Measurements from ENCODE around the gene MET.
A peak's percentile ranks its signal among the peaks of the same experiment; 100 is the strongest.

The MET gene

DNA sequence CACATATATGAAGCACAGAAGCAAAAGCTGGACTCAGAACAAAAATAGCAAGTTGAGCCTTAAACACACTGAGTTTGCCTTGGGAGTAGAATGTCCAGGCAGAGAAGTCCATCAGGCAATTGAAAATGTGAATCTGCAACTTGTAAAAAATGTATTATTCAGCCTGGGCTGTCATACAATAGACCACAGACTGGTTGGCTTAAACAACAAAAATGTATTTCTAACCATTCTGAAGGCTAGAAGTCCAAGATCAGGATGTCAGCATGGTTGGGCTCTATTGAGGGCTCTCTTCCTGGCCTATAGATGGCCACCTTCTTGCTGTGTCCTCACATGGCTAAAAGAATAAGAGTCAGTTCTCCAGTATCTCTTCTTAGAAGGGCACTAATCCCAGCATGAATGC lies 113.8 kb downstream of the MET start:
- no peak for DNase-seq (ENCODE audit: low read depth)

DNA sequence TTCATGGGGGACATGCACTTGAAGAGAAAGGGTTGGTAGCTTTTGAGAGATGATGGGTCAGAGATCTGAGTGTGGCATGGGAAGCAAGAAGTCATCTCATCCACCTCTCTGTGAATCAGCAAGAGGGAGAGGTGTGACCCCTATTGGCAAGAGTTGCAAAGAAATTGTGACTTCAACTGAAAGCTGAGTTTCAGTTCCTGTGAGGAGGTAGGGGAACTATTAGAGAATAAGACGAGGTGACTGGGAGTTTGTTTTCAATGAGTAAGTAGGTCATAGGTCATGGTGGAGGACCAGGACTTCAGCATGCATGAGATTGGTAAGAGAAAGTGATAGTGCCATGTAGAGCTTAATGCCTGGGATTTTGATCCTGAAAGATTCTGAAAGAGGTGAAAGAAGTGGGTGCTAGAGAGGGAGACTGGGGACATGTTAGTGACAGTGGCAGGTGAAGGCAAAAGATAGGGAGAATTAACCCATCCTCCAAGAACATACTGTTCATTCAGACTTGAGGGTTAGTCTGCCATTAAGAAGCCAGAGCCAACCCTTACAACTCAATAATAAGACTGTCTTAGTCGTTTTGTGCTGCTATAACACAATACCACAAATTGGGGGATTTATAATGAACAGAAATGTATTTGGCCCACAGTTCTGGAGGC lies 114.9 kb downstream of the MET start:
- no peak for DNase-seq (ENCODE audit: low read depth)

DNA sequence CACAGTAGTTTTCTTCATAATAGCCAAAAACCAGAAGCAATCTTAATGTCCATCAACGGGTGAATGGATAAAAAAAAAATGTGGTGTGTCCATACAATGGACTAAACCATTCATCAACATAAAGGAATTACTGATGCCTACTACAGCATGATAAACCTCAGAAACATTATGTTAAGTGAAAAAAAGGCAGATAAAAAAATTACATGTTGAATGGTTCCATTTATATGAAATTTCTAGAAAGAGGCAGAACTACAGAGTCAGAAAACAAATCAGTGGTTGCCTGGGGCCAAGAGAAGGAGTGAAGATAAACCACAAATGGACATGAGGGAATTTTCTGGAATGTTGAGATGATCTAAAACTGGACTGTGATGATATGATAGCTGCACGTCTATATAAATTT lies 115.9 kb downstream of the MET start:
- no peak for DNase-seq (ENCODE audit: low read depth)

DNA sequence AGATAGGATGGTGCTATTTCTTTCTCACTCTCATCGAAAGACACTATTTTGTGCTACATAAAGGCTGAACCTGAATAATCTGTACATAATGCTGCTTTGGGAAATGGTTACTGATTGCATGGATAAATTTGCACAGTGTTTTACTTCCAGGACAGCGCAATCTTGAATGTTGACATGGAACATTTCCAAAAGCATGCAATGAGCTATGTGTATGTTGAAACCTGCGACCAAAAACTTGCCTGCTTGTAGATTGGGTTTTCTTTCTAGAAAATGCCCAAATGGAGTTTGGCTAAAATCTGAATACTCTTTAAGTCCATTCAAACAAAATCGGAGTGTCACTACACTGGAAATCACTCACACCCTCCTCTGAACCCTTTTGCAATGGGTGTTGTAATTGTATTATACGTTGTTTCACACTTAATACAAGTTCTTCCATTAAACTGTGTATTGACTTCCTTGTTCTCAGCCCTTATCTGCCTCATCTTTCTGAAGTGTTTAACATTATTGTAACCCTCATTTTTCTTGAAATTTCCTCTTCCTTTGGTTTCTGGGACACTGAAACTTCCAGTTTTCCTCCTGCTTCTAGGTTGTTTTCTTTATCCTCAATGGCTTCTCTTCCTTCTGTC lies 116.7 kb downstream of the MET start:
- no peak for DNase-seq (ENCODE audit: low read depth)

DNA sequence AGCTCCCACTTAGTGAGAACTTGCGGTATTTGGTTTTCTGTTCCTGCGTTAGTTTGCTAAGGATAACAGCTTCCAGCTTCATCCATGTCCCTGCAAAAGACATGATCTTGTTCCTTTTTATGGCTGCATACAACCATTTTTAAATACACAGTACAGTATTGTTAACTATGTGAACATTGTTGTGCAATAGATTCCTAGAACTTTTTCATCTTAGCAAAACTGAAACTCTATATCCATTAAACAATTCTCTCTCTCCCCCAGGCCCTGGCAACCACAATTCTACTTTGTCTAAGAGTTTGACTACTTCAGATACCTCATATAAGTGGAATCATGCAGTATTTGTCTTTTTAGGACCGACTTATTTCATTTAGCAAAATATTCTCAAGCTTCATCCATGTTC lies 118.0 kb downstream of the MET start:
- no peak for DNase-seq (ENCODE audit: low read depth)

DNA sequence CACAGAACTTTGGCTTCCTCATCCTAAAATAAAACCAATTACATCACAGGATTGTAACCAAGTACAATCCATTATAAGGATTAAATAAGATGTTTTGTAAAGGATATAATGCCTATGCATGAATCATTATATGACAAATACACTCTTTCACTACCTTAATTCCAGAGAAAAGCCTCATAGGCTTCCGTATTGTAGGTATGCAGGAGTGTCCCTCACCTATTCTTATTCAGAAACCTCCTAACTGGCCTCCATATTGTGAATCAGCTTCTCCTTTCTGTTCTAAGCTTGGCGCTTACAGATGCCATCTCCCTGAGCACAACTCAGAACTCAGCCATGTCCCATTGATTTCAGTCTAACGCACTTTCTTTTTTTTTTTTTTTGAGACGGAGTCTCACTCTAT lies 120.8 kb downstream of the MET start:
- no peak for DNase-seq (ENCODE audit: low read depth)

DNA sequence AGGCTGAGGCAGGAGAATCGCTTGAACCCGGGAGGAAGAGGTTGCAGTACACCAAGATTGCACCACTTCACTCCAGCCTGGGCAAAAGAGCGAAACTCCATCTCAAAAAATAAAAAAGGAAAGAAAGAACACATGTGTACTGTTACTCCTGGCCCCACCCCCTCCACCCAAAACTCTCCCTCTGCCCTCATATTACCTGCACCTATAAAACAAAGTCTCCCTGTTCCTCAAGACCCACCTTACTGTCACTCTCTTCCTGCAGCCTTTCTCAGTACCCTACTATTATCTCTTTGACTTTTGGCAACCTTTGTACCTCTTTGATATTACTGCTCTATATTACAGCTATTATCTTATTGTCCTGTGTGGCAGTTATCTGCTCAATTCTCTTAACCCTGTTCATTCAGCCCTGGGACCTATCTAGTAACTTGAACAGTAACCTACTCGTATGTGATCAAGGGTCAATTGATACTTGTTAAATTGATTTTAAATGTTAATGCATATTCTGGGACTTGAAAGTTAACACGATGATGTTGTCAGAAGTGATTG lies 121.9 kb downstream of the MET start:
- no peak for DNase-seq (ENCODE audit: low read depth)

DNA sequence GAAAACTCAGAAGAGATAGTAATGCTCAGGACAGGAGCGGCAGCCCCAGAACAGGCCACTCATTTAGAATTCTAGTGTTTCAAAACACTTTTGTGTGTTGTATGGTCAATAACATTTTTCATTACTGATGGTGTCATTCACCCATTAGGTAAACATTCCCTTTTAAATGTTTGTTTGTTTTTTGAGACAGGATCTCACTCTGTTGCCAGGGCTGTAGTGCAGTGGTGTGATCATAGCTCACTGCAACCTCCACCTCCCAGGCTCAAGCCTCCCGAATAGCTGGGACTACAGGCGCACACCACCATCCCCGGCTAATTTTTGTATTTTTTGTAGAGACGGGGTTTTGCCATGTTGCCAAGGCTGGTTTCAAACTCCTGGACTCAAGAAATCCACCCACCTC lies 124.5 kb downstream of the MET start:
- no peak for DNase-seq (ENCODE audit: low read depth)

DNA sequence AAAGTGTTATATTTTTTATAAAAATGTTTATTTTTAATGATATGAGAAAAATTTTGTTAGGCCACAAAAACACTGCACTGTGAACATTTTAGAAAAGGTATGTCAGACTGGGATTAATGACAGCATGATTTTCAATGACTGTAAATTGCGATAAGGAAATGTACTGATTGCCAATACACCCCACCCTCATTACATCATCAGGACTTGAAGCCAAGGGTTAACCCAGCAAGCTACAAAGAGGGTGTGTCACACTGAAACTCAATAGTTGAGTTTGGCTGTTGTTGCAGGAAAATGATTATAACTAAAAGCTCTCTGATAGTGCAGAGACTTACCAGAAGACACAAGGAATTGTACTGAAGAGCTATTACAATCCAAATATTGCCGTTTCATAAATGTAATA lies 125.6 kb downstream of the MET start:
- no peak for DNase-seq (ENCODE audit: low read depth)

DNA sequence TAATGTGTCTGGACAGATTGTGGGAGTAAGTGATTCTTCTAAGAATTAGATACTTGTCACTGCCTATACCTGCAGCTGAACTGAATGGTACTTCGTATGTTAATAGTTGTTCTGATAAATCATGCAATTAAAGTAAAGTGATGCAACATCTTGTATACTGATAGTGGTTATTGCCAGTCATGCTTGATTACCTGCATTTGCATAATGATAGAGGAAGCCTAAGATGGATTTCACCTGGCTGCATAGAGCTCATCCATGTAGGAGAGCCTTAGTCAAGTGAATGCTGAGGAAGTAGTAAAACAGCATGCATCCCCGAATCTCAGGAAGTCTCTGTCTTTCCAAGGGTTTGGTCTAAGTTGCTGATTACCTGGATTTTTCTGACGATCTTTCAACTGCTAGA lies 126.2 kb downstream of the MET start:
- no peak for DNase-seq (ENCODE audit: low read depth)

DNA sequence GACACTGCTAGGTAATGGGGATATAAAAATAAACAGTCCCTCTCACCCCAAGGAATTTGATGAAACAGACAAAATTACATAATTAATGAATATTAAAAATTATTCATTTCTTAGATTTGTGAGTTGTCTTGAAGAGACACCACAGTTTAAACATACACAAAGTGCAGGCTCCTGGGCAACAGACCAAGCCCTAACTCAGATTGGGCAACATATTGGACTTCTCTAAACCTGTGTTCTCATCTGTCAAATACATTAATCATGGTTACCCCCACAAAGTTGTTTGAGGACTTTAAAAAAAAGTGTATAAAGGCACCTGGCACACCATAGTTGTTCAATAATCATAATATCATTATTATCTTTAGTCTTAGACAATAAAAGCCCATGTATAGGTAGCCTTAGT lies 127.9 kb downstream of the MET start:
- no peak for DNase-seq (ENCODE audit: low read depth)

DNA sequence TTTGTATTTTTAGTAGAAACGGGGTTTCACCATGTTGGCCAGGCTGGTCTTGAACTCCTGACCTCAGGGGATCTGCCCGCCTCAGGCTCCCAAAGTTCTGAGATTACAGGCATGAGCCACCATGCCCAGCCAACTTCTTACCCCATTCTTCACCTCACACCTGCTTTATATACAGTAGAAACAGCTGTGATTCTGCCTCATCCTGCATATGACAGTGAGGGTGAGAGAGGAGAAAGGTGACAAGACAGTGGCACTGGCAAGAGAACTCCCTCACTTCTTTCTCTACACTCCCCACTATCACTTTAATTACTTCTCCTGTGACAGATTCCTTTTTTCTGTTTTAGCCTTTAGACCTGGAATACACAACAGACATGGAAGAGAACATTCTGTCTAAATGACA lies 128.6 kb downstream of the MET start:
- no peak for DNase-seq (ENCODE audit: low read depth)

DNA sequence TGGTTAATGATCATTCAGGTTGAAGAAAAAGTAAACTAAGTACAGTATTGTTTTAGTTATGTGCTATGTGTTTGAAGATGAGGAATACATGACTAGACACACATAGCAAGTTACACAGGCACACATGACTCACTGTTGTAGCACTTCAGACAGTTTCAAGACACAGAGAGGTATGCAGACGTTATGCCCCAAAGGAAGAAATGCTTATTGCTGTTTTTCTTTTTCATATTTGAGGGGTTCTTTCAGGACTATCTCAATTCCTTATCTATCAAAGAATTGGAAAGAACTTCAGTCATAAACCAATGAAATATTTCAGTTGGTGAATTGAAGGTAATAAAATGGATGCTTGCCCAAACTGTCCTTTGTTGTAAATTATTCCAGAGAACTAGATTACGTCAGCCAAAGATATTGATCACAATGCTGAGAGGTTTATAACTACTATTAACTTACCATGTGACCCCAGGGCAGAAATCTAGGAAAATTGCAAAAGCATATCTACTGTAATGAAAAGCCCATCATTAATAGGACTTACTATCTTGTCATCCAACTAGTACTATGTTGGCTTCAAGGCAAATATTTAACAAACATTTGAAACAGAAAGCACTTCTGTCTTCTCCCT lies 129.2 kb downstream of the MET start:
- DNase-seq (ENCODE audit: low read depth) = no peak

DNA sequence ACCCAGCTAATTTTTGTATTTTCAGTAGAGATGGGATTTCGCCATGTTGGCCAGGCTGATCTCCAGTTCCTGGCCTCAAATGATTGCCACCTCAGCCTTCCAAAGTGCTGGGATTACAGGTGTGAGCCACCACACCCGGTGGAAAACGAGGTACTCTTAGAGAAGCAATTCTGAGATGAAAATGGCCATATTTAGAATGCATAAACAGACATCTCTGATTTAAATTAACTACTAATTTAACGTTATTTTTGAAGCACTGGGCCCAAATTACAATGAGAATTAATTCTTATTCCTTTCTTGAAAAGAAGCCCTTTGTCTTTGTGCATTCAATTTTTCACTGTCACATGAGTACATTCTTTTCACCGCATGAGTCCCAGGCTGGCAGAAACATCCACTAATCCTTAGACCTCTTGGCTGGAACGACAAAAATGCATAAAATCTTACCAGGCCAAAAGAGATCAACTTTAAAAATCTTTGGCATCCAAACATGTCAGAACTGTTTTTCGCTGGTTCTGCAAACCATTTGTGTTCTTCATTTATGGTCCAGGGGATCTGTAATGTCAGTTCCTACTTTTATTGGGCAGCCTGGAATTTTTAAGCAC lies 130.2 kb downstream of the MET start:
- no peak for DNase-seq (ENCODE audit: low read depth)

DNA sequence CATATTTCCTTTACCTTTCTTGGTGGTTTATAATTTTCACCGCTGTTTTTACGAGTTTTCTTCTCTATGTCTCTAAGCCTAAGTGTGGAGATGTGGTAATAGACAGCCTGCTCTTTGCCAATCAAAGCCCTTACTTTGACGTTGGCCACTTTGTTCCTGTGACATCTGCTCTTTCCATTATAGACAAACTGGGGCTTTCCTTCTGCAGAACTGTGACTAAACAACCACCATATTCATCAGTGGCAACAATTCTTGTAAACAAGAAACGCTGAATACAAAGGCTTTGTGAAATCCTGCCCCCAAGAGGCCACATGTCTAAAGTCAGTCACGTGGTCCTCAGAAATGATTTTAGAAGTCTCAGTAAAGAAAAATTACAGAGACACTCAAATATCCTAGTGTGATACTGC lies 130.8 kb downstream of the MET start:
- peak; percentile 10 for DNase-seq (ENCODE audit: low read depth)

DNA sequence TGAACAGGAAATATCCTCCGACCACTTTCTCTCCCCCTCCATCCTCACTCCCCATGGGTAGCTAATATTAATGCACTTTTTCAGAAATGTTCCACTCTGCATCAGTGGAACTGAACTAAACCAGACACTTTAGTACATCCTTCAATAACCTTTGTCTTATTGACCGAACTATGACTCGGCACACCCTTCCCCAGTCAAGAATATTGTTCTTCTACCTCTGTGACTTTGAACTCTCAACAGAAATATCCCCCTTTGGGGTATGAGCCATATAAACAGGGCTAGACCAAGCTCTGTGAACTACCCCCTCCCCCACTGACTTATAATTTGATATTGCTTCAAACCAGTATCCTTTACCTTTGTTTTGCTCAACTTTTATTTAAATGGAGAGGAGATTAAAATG lies 132.5 kb downstream of the MET start:
- no peak for DNase-seq (ENCODE audit: low read depth)

DNA sequence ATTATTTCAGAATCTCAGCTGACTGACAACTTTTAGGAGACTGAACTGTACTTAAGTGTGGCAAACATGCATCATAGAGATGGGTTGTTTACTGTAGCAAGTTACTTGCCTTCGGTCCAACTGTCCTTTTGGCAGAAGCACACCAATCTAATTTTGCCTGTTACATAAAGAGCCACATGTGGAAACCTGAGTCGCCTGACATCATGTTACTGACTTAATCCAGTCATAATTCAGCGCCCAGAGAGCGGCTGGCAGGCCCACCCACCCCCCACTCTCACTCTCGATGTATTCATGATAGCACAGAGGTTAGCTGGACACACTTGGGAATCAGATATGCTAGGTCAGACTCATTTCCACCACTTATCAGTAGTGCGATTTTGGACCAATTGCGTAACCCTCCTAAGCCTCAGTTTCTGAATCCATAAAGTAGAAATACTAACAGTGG lies 133.1 kb downstream of the MET start:
- no peak for DNase-seq (ENCODE audit: low read depth)

DNA sequence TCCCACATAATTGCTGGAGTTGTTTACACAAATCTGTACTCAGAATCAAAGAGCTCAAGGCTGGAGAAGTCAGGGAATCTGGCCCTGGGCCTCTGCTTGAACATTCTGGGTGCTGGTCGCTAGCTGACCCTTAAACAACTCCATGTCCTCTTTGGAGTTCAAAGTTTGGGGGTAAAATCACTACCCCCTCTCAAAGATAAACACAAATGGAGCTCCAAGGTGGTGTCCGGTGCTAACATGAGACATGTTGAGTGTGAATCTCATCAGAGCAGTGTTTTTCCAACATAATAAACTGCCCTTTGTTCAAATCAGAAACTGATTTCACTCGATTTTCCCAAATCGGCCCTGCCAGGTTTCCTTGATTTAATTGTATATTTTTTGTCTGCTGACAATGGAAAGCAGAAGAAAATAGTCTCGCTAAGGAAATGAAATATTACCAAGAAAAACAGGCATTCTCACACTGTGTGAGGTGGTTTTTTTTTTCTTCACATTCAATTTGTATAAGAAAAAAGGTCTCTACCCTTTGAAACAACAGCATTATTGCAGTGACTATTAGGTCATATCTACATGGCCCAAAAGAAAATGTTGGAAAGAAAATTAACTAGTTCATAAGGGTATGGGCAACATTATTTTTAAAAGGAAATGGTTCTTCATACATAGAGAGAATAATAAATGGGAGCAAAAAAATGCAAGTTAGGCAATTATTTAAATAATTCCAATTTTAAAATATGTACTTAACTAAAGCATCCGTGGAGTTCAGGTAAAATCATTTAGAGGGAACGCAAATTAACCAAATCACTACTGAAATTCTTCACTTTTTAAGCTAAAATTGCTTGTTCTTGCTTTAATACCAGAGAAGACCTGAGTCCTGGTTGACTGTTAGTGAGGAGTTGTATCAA lies 134.3 kb downstream of the MET start:
- no peak for DNase-seq (ENCODE audit: low read depth)

DNA sequence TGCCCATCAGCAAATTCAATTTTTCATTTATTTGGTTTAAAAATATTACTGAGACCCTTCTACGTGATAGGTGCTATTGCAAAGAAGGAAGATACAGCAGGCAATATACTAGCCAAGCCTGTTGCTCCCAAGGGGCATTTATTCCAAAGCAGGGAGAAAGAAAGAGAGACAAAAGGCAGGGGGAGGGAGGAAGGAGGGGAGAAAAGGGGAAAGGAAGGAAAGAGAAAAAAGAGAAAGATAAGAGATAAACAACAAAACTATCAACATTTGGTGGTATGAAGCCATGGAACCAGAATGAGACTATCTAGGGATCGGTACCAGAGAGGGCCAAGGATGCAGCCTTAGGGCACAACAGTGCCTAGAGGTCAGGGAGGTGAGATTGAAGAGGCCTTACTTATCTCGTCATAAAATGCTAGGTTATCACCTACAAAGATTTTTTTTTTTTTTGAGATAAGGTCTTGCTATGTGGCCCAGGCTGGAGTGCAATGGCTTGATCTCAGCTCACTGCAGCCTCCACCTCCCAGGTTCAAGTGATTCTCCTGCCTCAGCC lies 135.1 kb downstream of the MET start:
- no peak for DNase-seq (ENCODE audit: low read depth)

DNA sequence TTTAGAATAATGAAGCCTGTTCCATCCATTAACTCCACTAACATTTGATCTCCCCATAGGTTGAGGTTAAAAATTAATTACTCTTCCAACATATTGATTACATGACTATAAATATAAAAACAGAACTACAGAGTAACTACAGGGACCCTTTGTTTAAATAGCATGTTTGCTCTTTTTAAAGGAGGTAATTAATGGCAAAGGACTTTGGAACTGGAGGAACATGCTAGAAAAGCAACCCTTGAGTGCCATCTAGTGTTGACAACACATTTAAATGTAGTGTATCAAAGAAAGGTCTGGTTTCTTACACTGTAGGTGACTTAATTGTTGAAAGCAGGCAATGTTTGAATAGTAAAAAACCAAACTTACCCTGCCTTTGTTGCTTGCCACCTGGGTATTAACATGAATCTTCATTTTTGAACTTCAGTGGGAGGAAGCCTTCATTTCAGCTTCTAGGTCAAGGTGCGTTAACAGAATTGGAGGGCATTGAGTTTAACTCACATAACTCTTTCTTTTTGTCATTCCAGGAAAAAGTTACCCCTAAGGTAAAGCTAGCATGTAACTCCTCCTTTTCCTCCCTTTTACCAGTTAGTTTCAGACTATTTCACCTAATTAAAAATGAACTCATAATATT lies 137.8 kb downstream of the MET start:
- DNase-seq (ENCODE audit: low read depth) = no peak

Measured in activated T-cell treated with anti-CD3 and anti-CD28 coated beads for 24 hours (primary cell).